AG04450 (cell line): ENCODE results near the gene AP1B1. TPM values are rescaled to one million over a fixed set of nuclear protein-coding genes. Genes with fewer than 3 reads are reported as not detected.

Experiments used
- CTCF ChIA-PET: fragments of 300-600, 350-600 bp; formaldehyde crosslinking; extraction: SDS; loops from one replicate; lab custom pipeline; 2022; ENCODE audit warnings: antibody characterized with exemption, inconsistent platforms; lab: Charles Lee
- POLR2A ChIA-PET: fragments of 350-600 bp; formaldehyde crosslinking; extraction: SDS; loops from one replicate; lab custom pipeline; 2021; ENCODE audit warnings: antibody characterized with exemption, inconsistent platforms; lab: Yijun Ruan, JAX
- DNase-seq: peaks from one replicate; pipeline ENCODE4 v3.0.0-alpha.2; 2011; ENCODE audit warnings: low read depth, low spot score
- H3K27ac ChIP-seq: one replicate; pipeline ENCODE4 v1.5.1; 2012; ENCODE audit warnings: low read depth, low read length, control low read depth
- H3K27me3 ChIP-seq: one replicate; pipeline ENCODE4 v1.6.0; 2012; ENCODE audit warnings: low read length; ENCODE audit not compliant: control insufficient read depth, insufficient read depth
- H3K4me3 ChIP-seq: 2 replicates; pipeline ENCODE4 v1.5.1; 2011; ENCODE audit warnings: mild to moderate bottlenecking, low read depth, low read length, control low read depth
- H3K9me3 ChIP-seq: 2 replicates; pipeline ENCODE4 v1.5.1; 2012; ENCODE audit warnings: low read length; ENCODE audit not compliant: control insufficient read depth, insufficient read depth
- CTCF ChIP-seq: IDR thresholded peaks from 2 replicates; pipeline ENCODE4 v1.5.1; 2011; ENCODE audit warnings: low read depth, low read length, control low read depth, inconsistent platforms
- polyA plus RNA-seq: library from polyadenylated mRNA; depleted of rRNA; stranded (reverse); fragments of >200 nt; gene quantifications from 2 replicates; pipeline ENCODE4 v1.2.3, GENCODE V29; 2011

Gene AP1B1
- polyA plus RNA-seq, 1 experiment, result 54.1 TPM

- ChIA-PET POLR2A (no interaction called here), CTCF (no interaction called here)
- TF ChIP-seq CTCF, result no peak
- no peak overlapping the region for H3K4me3 ChIP-seq
- DNase-seq, result no peak
- H3K27ac ChIP-seq, result peak overlapping the region; percentile 11
- H3K27me3 ChIP-seq, result peaks cover 6% of the 10 kb centered on the region
- peaks cover 5% of the 10 kb centered on the region; the same call in 1 of the 2 replicates for H3K9me3 ChIP-seq
Observed at GRCh38 chr22:29308791-29309262, 79.5 kb downstream of the AP1B1 start.

- no peak for DNase-seq
- POLR2A ChIA-PET, result no interaction called here
- no peak for TF ChIP-seq CTCF
- Histone ChIP-seq H3K4me3 (peak overlapping the region; percentile 76; the same call in 1 of the 2 replicates), H3K27ac (peak overlapping the region; percentile 11), H3K9me3 (no peaks in the 10 kb centered on the region; the same call in 1 of the 2 replicates), H3K27me3 (peaks cover under 1% of the 10 kb centered on the region)
- CTCF ChIA-PET, result no interaction called here
Observed at GRCh38 chr22:29308148-29308790, 80.1 kb downstream of the AP1B1 start.

- Histone ChIP-seq H3K9me3 (no peaks in the 10 kb centered on the region; the same call in 1 of the 2 replicates), H3K27ac (no peak overlapping the region), H3K4me3 (peak overlapping the region; percentile 76), H3K27me3 (no peaks in the 10 kb centered on the region)
- CTCF ChIA-PET, result interaction anchor here (2.4 kb wide), 1 partner anchor 10 kb away, joined by 7 read pairs; no protein-coding TSS in a partner anchor
- no peak for TF ChIP-seq CTCF
- DNase-seq, result no peak
- POLR2A ChIA-PET, result no interaction called here
Observed at GRCh38 chr22:29307596-29308147, 80.7 kb downstream of the AP1B1 start.

- ChIA-PET POLR2A (interaction anchor here (0.6 to 1.1 kb wide), 4 partner anchors 10 to 50 kb away, joined by 3 to 8 read pairs (median 3); partner anchors contain the start of gene EWSR1), CTCF (interaction anchor here (0.6 to 2.4 kb wide), 7 partner anchors 9 to 42 kb away, joined by 3 to 7 read pairs (median 4); no protein-coding TSS in a partner anchor)
- no peaks in the 10 kb centered on the region for H3K27me3 ChIP-seq
Observed at GRCh38 chr22:29306835-29307595, 81.4 kb downstream of the AP1B1 start.

More at GRCh38 chr22:29306835-29307595, 81.4 kb downstream of the AP1B1 start:
- no peak for TF ChIP-seq CTCF
- Histone ChIP-seq H3K9me3 (no peaks in the 10 kb centered on the region; the same call in 1 of the 2 replicates), H3K27ac (peak overlapping the region; percentile 52), H3K4me3 (peak overlapping the region; percentile 76)
- no peak for DNase-seq
